GM21367 (cell line): ENCODE results near the gene VAV3.
A peak's percentile ranks its signal among the peaks of the same experiment; 100 is the strongest.
"Not testable (repeated sequence)": the region's sequence is repeated elsewhere in the genome, so short reads cannot be mapped to it uniquely, and the experiment has no call there.

Experiments
- ATAC-seq: cut with Tn5 transposase; IDR thresholded peaks from one replicate; pipeline ENCODE4 v1.9.1; 2021; ENCODE audit not compliant: unreplicated experiment

The VAV3 gene

GRCh38 chr1:107844541-107845194 lies 120.3 kb downstream of the VAV3 start:
- ATAC-seq = not testable (repeated sequence)

GRCh38 chr1:107843989-107844388 lies 121.0 kb downstream of the VAV3 start:
- ATAC-seq = no peak

- ATAC-seq = no peak
These were observed 122.7 kb downstream of the VAV3 start for GRCh38 chr1:107842241-107842640.

- no peak for ATAC-seq
These were observed 124.3 kb downstream of the VAV3 start for GRCh38 chr1:107840725-107841124.

GRCh38 chr1:107838056-107838455 lies 126.9 kb downstream of the VAV3 start:
- no peak for ATAC-seq

GRCh38 chr1:107835151-107835670 lies 129.8 kb downstream of the VAV3 start:
- ATAC-seq = no peak

- no peak for ATAC-seq
These were observed 131.9 kb downstream of the VAV3 start for GRCh38 chr1:107833061-107833460.

GRCh38 chr1:107831921-107832320 lies 133.1 kb downstream of the VAV3 start:
- no peak for ATAC-seq

GRCh38 chr1:107830526-107830925 lies 134.5 kb downstream of the VAV3 start:
- no peak for ATAC-seq

- no peak for ATAC-seq
These were observed 134.9 kb downstream of the VAV3 start for GRCh38 chr1:107830075-107830474.

GRCh38 chr1:107829036-107829770 lies 135.8 kb downstream of the VAV3 start:
- peak; percentile 64 for ATAC-seq

GRCh38 chr1:107824946-107825345 lies 140.0 kb downstream of the VAV3 start:
- ATAC-seq = no peak

GRCh38 chr1:107821340-107821739 lies 143.6 kb downstream of the VAV3 start:
- ATAC-seq = no peak

GRCh38 chr1:107820801-107821200 lies 144.2 kb downstream of the VAV3 start:
- ATAC-seq = no peak

- ATAC-seq = no peak
These were observed 147.0 kb downstream of the VAV3 start for GRCh38 chr1:107817935-107818334.

GRCh38 chr1:107817206-107817605 lies 147.8 kb downstream of the VAV3 start:
- ATAC-seq = no peak

GRCh38 chr1:107810291-107810951 lies 154.6 kb downstream of the VAV3 start:
- ATAC-seq = no peak

- ATAC-seq = no peak
These were observed 157.1 kb downstream of the VAV3 start for GRCh38 chr1:107807855-107808254.

GRCh38 chr1:107807405-107807804 lies 157.6 kb downstream of the VAV3 start:
- ATAC-seq = no peak

GRCh38 chr1:107806902-107807301 lies 158.1 kb downstream of the VAV3 start:
- ATAC-seq = no peak

GRCh38 chr1:107804741-107805140 lies 160.2 kb downstream of the VAV3 start:
- no peak for ATAC-seq

- ATAC-seq = no peak
These were observed 160.8 kb downstream of the VAV3 start for GRCh38 chr1:107804134-107804533.
